PC-3 (cell line): ENCODE data around the gene P2RX1. TPM values are rescaled to one million over a fixed set of nuclear protein-coding genes. Genes with fewer than 3 reads are reported as not detected.

Experiments
- ATAC-seq: fragments of 200-7000 bp; cut with Tn5 transposase; 2 replicates; pipeline ENCODE4 v1.9.1; 2020; ENCODE audit warnings: mild to moderate bottlenecking, moderate library complexity
- BruUV-seq: library from RNA; stranded (reverse); fragments of 400-500 nt; replicated peaks from 2 replicates; lab custom pipeline; 2021; lab: Mats Ljungman, UMichigan
- CTCF ChIA-PET: fragments of 300-600 bp; sonication (Branson Sonifier 250); formaldehyde crosslinking; loops from one replicate; lab custom pipeline; 2022; ENCODE audit warnings: antibody characterized with exemption; lab: Charles Lee
- POLR2A ChIA-PET: fragments of 300-600 bp; sonication (Branson Sonifier 250); formaldehyde crosslinking; loops from one replicate; lab custom pipeline; 2022; ENCODE audit warnings: antibody characterized with exemption; ENCODE audit not compliant: unreplicated experiment; lab: Charles Lee
- DNase-seq: peaks from one replicate; pipeline ENCODE4 v3.0.0-alpha.2; 2015
- H2AFZ ChIP-seq: fragments of 300-600 bp; sonication (generic); 2 replicates; pipeline ENCODE4 v1.6.0; 2016; ENCODE audit warnings: antibody characterized with exemption, low read length
- H3F3A ChIP-seq: fragments of 300-600 bp; sonication (generic); one replicate; pipeline ENCODE4 v1.6.0; 2017; ENCODE audit warnings: antibody characterized with exemption, low read length, control low read depth, mild to moderate bottlenecking; ENCODE audit not compliant: unreplicated experiment
- H3K27ac ChIP-seq: fragments of 300-600 bp; sonication (generic); 2 replicates; pipeline ENCODE4 v1.5.1; 2016; ENCODE audit warnings: mild to moderate bottlenecking, low read length
- H3K27me3 ChIP-seq: fragments of 300-600 bp; sonication (generic); 2 replicates; pipeline ENCODE4 v1.6.1; 2016; ENCODE audit warnings: low read length, mixed read lengths
- H3K36me3 ChIP-seq: fragments of 300-600 bp; sonication (generic); 2 replicates; pipeline ENCODE4 v1.6.1; 2016; ENCODE audit warnings: low read depth, mixed run types, low read length, mixed read lengths
- H3K4me1 ChIP-seq: fragments of 300-600 bp; sonication (generic); 2 replicates; pipeline ENCODE4 v1.5.1; 2016; ENCODE audit warnings: low read length; ENCODE audit not compliant: insufficient read depth
- H3K4me2 ChIP-seq: fragments of 300-600 bp; sonication (generic); 2 replicates; pipeline ENCODE4 v1.6.0; 2016; ENCODE audit warnings: low read length
- H3K4me3 ChIP-seq: fragments of 300-600 bp; sonication (generic); 2 replicates; pipeline ENCODE4 v1.5.1; 2016; ENCODE audit warnings: mild to moderate bottlenecking, low read length, mixed read lengths
- H3K79me2 ChIP-seq: fragments of 300-600 bp; sonication (generic); 2 replicates; pipeline ENCODE4 v1.6.1; 2017; ENCODE audit warnings: low read length, mixed read lengths
- H3K9ac ChIP-seq: fragments of 300-600 bp; sonication (generic); 2 replicates; pipeline ENCODE4 v1.6.0; 2016; ENCODE audit warnings: mild to moderate bottlenecking, low read length
- H3K9me2 ChIP-seq: fragments of 300-600 bp; sonication (generic); replicated peaks from 2 replicates; pipeline ENCODE4 v1.6.1; 2016; ENCODE audit warnings: mixed run types, low read length, mixed read lengths
- H3K9me3 ChIP-seq: fragments of 300-600 bp; sonication (generic); 2 replicates; pipeline ENCODE4 v1.6.1; 2016; ENCODE audit warnings: low read length, mixed read lengths
- H4K20me1 ChIP-seq: fragments of 300-600 bp; sonication (generic); 2 replicates; pipeline ENCODE4 v1.6.1; 2016; ENCODE audit warnings: low read length, mixed read lengths
- CTCF ChIP-seq: fragments of 300-600 bp; sonication (generic); conservative IDR thresholded peaks from 2 replicates; pipeline ENCODE4 v1.5.1; 2017; ENCODE audit warnings: antibody characterized with exemption, low read depth, mild to moderate bottlenecking, low read length
- EZH2 ChIP-seq: fragments of 300-600 bp; sonication (generic); IDR thresholded peaks from one replicate; pipeline ENCODE4 v1.6.1; 2017; ENCODE audit warnings: antibody characterized with exemption, mild to moderate bottlenecking, low read length; ENCODE audit not compliant: unreplicated experiment
- EZH2phosphoT487 ChIP-seq: fragments of 300-600 bp; sonication (generic); IDR thresholded peaks from 2 replicates; pipeline ENCODE4 v1.6.1; 2018; ENCODE audit warnings: mild to moderate bottlenecking, antibody characterized with exemption, low read length, borderline replicate concordance
- intact Hi-C: fragments of 100-400 bp; cut with micrococcal nuclease; formaldehyde crosslinking; loops from 2 replicates; pipeline ENCODE4 v1.9.0; 2023
- total RNA-seq: library from RNA; depleted of rRNA; stranded (reverse); fragments of >200 nt; gene quantifications from 2 replicates; pipeline ENCODE4 v1.2.3, GENCODE V29; 2014

Gene P2RX1
- total RNA-seq, 1 experiment from 2014 or later = not detected

- no peaks in the 10 kb centered on the region for H4K20me1 ChIP-seq
- POLR2A ChIA-PET = interaction anchor here (0.7 kb wide), 1 partner anchor 92 kb away, joined by 20 read pairs; the partner anchor contains the start of gene ITGAE
- intact Hi-C loops = no loop called here
- DNase-seq = peak; percentile 69
- no peaks in the 10 kb centered on the region for H3F3A ChIP-seq
- ATAC-seq = peak; percentile 48
- CTCF ChIA-PET = interaction anchor here (0.6 to 1.4 kb wide), 3 partner anchors 22 to 256 kb away, joined by 3 to 4 read pairs (median 3); partner anchors contain the start of genes CTNS, NCBP3 and SHPK
- peaks cover 67% of the 10 kb centered on the region for H3K4me1 ChIP-seq
- H3K79me2 ChIP-seq = peaks cover 37% of the 10 kb centered on the region
- peak; percentile 95 for TF ChIP-seq EZH2phosphoT487
- TF ChIP-seq CTCF = no peak
- H2AFZ ChIP-seq = peak overlapping the region; percentile 69; the same call in 1 of the 2 replicates
- peak overlapping the region; percentile 27 for H3K27ac ChIP-seq
- no peaks in the 10 kb centered on the region for H3K9me3 ChIP-seq
- peak overlapping the region; percentile 83 for H3K4me2 ChIP-seq
- peak overlapping the region; percentile 74 for H3K9ac ChIP-seq
- peak overlapping the region; percentile 79 for H3K4me3 ChIP-seq
- H3K36me3 ChIP-seq = no peaks in the 10 kb centered on the region
- no TSS peak for BruUV-seq
- H3K27me3 ChIP-seq = no peaks in the 10 kb centered on the region
- no peaks in the 10 kb centered on the region for H3K9me2 ChIP-seq
Observed at GRCh38 chr17:3892095-3892998, 23.9 kb downstream of the P2RX1 start.

DNA sequence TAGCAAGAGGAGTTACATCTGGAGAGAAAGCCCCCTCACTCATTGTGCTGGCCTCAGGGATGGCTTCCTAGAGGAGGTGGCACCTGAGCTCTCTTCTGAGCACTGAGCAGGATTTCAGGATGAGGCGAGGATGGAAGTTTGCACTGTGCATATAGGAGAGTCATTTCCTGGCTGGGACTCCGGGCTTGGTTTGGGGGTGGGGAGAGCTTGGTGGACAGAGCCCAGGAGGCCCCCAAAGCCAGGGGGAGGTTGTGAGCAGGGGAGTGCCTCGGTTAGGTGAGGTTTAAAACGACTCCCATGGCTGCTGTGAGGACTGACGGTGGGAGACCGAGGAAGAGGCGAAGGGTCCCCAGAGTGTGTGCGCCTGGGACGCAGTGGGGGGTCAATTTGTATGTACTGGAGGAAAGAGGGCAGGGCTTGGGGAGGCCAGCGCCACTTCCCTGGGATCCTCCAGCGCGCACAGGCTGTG is 24.6 kb downstream of the P2RX1 start:
- no peaks in the 10 kb centered on the region for H3K9me2 ChIP-seq
- TF ChIP-seq CTCF (no peak), EZH2phosphoT487 (no peak), EZH2 (no peak)
- ATAC-seq (peak; percentile 9), DNase-seq (peak; percentile 45)
- no peaks in the 10 kb centered on the region for H4K20me1 ChIP-seq
- no peaks in the 10 kb centered on the region for H3K9me3 ChIP-seq
- ChIA-PET POLR2A (no interaction called here), CTCF (no interaction called here)
- H2AFZ ChIP-seq = no peak overlapping the region
- no peaks in the 10 kb centered on the region for H3K36me3 ChIP-seq
- no TSS peak for BruUV-seq
- H3K27ac ChIP-seq = peak overlapping the region; percentile 27
- H3K79me2 ChIP-seq = peaks cover 44% of the 10 kb centered on the region
- no peaks in the 10 kb centered on the region for H3K27me3 ChIP-seq
- H3K4me1 ChIP-seq = peaks cover 68% of the 10 kb centered on the region
- H3K4me2 ChIP-seq = peak overlapping the region; percentile 83
- peak overlapping the region; percentile 79 for H3K4me3 ChIP-seq
- 0 out of 2 replicates have a peak overlapping the region, but pooled peaks have one; percentile 5 for H3K9ac ChIP-seq
- H3F3A ChIP-seq = no peaks in the 10 kb centered on the region
- intact Hi-C loops = no loop called here

DNA sequence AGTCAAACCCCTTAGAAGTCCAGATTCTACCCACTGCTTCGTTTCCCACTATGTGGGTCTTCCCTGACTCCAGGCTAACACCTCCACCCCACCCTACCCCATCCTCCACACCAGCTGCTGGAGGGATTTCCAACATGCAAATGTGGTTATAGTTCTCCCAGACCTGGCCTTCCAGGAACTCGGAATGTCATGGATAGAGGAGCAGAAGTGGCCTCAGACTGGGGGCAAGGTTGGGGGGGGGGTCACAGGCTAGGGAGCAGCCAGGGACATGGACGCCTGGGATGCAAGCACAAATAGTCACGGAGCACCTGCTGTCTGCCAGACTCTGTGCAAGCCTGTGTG is 25.4 kb downstream of the P2RX1 start:
- peak overlapping the region; percentile 83 for H3K4me2 ChIP-seq
- TF ChIP-seq CTCF (no peak), EZH2 (no peak), EZH2phosphoT487 (no peak)

More for the DNA sequence above, 25.4 kb downstream of the P2RX1 start:
- ATAC-seq (no peak), DNase-seq (no peak)
- ChIA-PET CTCF (no interaction called here), POLR2A (no interaction called here)
- Histone ChIP-seq H3K9me2 (no peaks in the 10 kb centered on the region), H3K9ac (no peak overlapping the region), H2AFZ (no peak overlapping the region), H3K4me3 (peak overlapping the region; percentile 49; the same call in 1 of the 2 replicates), H3F3A (no peaks in the 10 kb centered on the region), H3K4me1 (peaks cover 68% of the 10 kb centered on the region), H3K27ac (peak overlapping the region; percentile 81; the same call in 1 of the 2 replicates), H3K27me3 (no peaks in the 10 kb centered on the region), H3K9me3 (no peaks in the 10 kb centered on the region), H3K79me2 (peaks cover 45% of the 10 kb centered on the region), H4K20me1 (no peaks in the 10 kb centered on the region), H3K36me3 (no peaks in the 10 kb centered on the region)
- intact Hi-C loops = no loop called here
- no TSS peak for BruUV-seq
